Measurements from ENCODE around the gene OR2V1. TPM values are rescaled to one million over a fixed set of nuclear protein-coding genes. Genes with fewer than 3 reads are reported as not detected.
A peak's percentile ranks its signal among the peaks of the same experiment; 100 is the strongest.

Gene OR2V1
- total and polyA plus RNA-seq, 2 of the 13 experiments (the other 11 are each of a cell fraction or from before 2014, with no cell fraction given), result not detected

GRCh38 chr5:181138258-181138657, 7.3 kb upstream of the OR2V1 start:
- Histone ChIP-seq H3K36me3 (replicated peaks in 1 of 2; ENCODE audit: control insufficient read depth in 1 of 2, insufficient read depth in 2 of 2, low read length in 2 of 2) (no peaks in the 10 kb centered on the region), H3K4me3 (replicated peaks in 1 of 3; ENCODE audit: insufficient read depth in 1 of 3, low read depth in 2 of 3, low read length in 3 of 3) (no peak overlapping the region), H3K4me2 (ENCODE audit: low read depth, low read length) (no peak overlapping the region), H3K9me3 (ENCODE audit: low read length) (no peaks in the 10 kb centered on the region), H4K20me1 (ENCODE audit: insufficient read depth, low read length) (no peaks in the 10 kb centered on the region), H3K4me1 (ENCODE audit: insufficient read depth, low read length) (no peaks in the 10 kb centered on the region), H3K79me2 (ENCODE audit: insufficient read depth, low read length) (no peaks in the 10 kb centered on the region), H2AFZ (ENCODE audit: low read length) (no peak overlapping the region), H3K27me3 (ENCODE audit: control insufficient read depth in 1 of 2, insufficient read depth in 2 of 2, low read length in 2 of 2) (peaks cover 2 to 30% of the 10 kb centered on the region in 2 experiments; a peak in 4 of 5 replicates), H3K27ac (ENCODE audit: extremely low read length, insufficient read depth, low read length) (no peak overlapping the region), H3K9ac (ENCODE audit: insufficient read depth, low read depth, low read length) (no peak overlapping the region)
- TF ChIP-seq SKIL (CRISPR knock-in tag; IDR thresholded peaks at IDR 0.05; ENCODE audit: borderline replicate concordance) (no peak), ZNF280D (CRISPR knock-in tag; IDR thresholded peaks at IDR 0.05) (no peak), ESRRA (CRISPR knock-in tag; IDR thresholded peaks at IDR 0.05; ENCODE audit: low read depth) (no peak), PHF5A (CRISPR knock-in tag; IDR thresholded peaks at IDR 0.05; ENCODE audit: low read depth, unreplicated experiment) (no peak), SNRNP70 (IDR thresholded peaks at IDR 0.05; ENCODE audit: low read depth, low read length) (no peak), ZNF780A (CRISPR knock-in tag; IDR thresholded peaks at IDR 0.05) (no peak), ZNF788 (CRISPR knock-in tag; IDR thresholded peaks at IDR 0.05; ENCODE audit: borderline replicate concordance) (no peak)
- in situ Hi-C loops (cut with HindIII; ENCODE audit: extremely low pct_ligation_motif_present, low pct_unique_long_range_greater_than_20kb), result no loop called here
- no TSS peak for BruUV-seq (replicated peaks)
- ChIA-PET CTCF (ENCODE audit: low intra/inter-chr PET ratio, low total read pairs) (no interaction called here), POLR2A (no interaction called here)
- FAIRE-seq, result no peak
- peak; percentile 73 for ATAC-seq
- 1% methylated on average over 3 of the region's 5 CpGs for WGBS (ENCODE audit: low lambda C conversion rate)
- intact Hi-C loops (cut with micrococcal nuclease; ENCODE audit: unreplicated experiment), result loop anchor here (1.0 kb wide), 1 partner anchor 22 kb away; no protein-coding TSS in a partner anchor
- DNase-seq (ENCODE audit: low spot score), result no peak
